C4-2B (cell line): Measurements from ENCODE around the gene APH1A.

Experiments used
- CTCF ChIP-seq: fragments of 450-650 bp; conservative IDR thresholded peaks from 2 replicates; pipeline ENCODE4 v1.5.1; 2017; ENCODE audit warnings: mild to moderate bottlenecking
- ZFX ChIP-seq: fragments of 450-650 bp; IDR thresholded peaks from 2 replicates; pipeline ENCODE4 v1.6.1; 2017

- TF ChIP-seq CTCF (no peak), ZFX (no peak)
Observed at GRCh38 chr1:150299716-150300115, 30.9 kb upstream of the APH1A start.
